NCI-H1694 (cell line): Measurements from ENCODE around the gene ANTXR1.

Experiments
- DNase-seq: peaks from one replicate; lab custom pipeline; 2025; lab: John Stamatoyannopoulos, UW

Gene ANTXR1

GRCh38 chr2:69013142-69013839, at the start of gene ANTXR1:
ANTXR1 (plus strand) TSS chr2:69013179; CDS start chr2:69013500, 321 bp downstream.
- DNase-seq: peak; percentile 61

GRCh38 chr2:68964282-68964681, 48.7 kb upstream of the ANTXR1 start:
- no peak for DNase-seq

- DNase-seq: no peak
These were observed 44.8 kb upstream of the ANTXR1 start for GRCh38 chr2:68968221-68968620.

GRCh38 chr2:68969736-68970490, 43.1 kb upstream of the ANTXR1 start:
- no peak for DNase-seq

GRCh38 chr2:68970566-68971265, 42.3 kb upstream of the ANTXR1 start:
- DNase-seq: no peak

GRCh38 chr2:68971591-68972231, 41.3 kb upstream of the ANTXR1 start:
- DNase-seq: no peak

- no peak for DNase-seq
These were observed 38.7 kb upstream of the ANTXR1 start, which contains the start of gene GKN1 for GRCh38 chr2:68974251-68974650. GKN1 (plus strand) TSS chr2:68974636; CDS start chr2:68974678, 42 bp downstream.

- no peak for DNase-seq
These were observed 37.9 kb upstream of the ANTXR1 start for GRCh38 chr2:68974946-68975665.

- DNase-seq: no peak
These were observed 37.1 kb upstream of the ANTXR1 start for GRCh38 chr2:68975844-68976243.

GRCh38 chr2:68977453-68977852, 35.5 kb upstream of the ANTXR1 start:
- DNase-seq: no peak

GRCh38 chr2:68978098-68978497, 34.9 kb upstream of the ANTXR1 start:
- DNase-seq: no peak

GRCh38 chr2:68980956-68981355, 32.0 kb upstream of the ANTXR1 start:
- DNase-seq: no peak

- no peak for DNase-seq
These were observed 25.9 kb upstream of the ANTXR1 start for GRCh38 chr2:68987021-68987503.

GRCh38 chr2:68989035-68989434, 23.9 kb upstream of the ANTXR1 start:
- no peak for DNase-seq

- DNase-seq: no peak
These were observed 20.6 kb upstream of the ANTXR1 start for GRCh38 chr2:68992341-68992740.

GRCh38 chr2:68992933-68993332, 20.0 kb upstream of the ANTXR1 start:
- no peak for DNase-seq

- DNase-seq: no peak
These were observed 19.3 kb upstream of the ANTXR1 start for GRCh38 chr2:68993660-68994059.

- DNase-seq: no peak
These were observed 18.1 kb upstream of the ANTXR1 start for GRCh38 chr2:68994864-68995263.

GRCh38 chr2:68995916-68996315, 17.1 kb upstream of the ANTXR1 start:
- no peak for DNase-seq

GRCh38 chr2:68997401-68997800, 15.6 kb upstream of the ANTXR1 start:
- DNase-seq: no peak

GRCh38 chr2:69001879-69002278, 11.1 kb upstream of the ANTXR1 start:
- no peak for DNase-seq
